ENCODE measurements around the gene DYNC2LI1.
"Not testable (repeated sequence)": the region's sequence is repeated elsewhere in the genome, so short reads cannot be mapped to it uniquely, and the experiment has no call there.

Gene DYNC2LI1

GRCh38 chr2:43773876-43774613 is at the start of gene DYNC2LI1:
Gene DYNC2LI1, plus strand, starts transcription at chr2:43774039. Its CDS starts 100 bp downstream, at chr2:43774139.
- DNase-seq: peak; percentile 89

GRCh38 chr2:43724728-43725526 is 48.9 kb upstream of the DYNC2LI1 start:
- DNase-seq: no peak

GRCh38 chr2:43725711-43726246 is 48.1 kb upstream of the DYNC2LI1 start:
- DNase-seq: no peak

GRCh38 chr2:43726961-43727633 is 46.7 kb upstream of the DYNC2LI1 start:
- not testable (repeated sequence) for DNase-seq

GRCh38 chr2:43727634-43728014 is 46.2 kb upstream of the DYNC2LI1 start:
- no peak for DNase-seq

GRCh38 chr2:43729491-43730174 is 44.2 kb upstream of the DYNC2LI1 start:
- no peak for DNase-seq

GRCh38 chr2:43731211-43731610 is 42.6 kb upstream of the DYNC2LI1 start:
- DNase-seq: no peak

- no peak for DNase-seq
These were observed 37.2 kb upstream of the DYNC2LI1 start for GRCh38 chr2:43736637-43737036.

GRCh38 chr2:43737097-43737854 is 36.6 kb upstream of the DYNC2LI1 start:
- DNase-seq: no peak

- no peak for DNase-seq
These were observed 36.0 kb upstream of the DYNC2LI1 start for GRCh38 chr2:43737855-43738254.

- DNase-seq: no peak
These were observed 35.6 kb upstream of the DYNC2LI1 start for GRCh38 chr2:43738257-43738656.

- no peak for DNase-seq
These were observed 30.1 kb upstream of the DYNC2LI1 start for GRCh38 chr2:43743706-43744105.

- DNase-seq: no peak
These were observed 28.4 kb upstream of the DYNC2LI1 start for GRCh38 chr2:43745457-43745856.

- DNase-seq: no peak
These were observed 25.5 kb upstream of the DYNC2LI1 start for GRCh38 chr2:43748333-43748732.

- no peak for DNase-seq
These were observed 24.3 kb upstream of the DYNC2LI1 start for GRCh38 chr2:43749583-43749982.

- no peak for DNase-seq
These were observed 22.3 kb upstream of the DYNC2LI1 start for GRCh38 chr2:43751476-43751990.

GRCh38 chr2:43752302-43752701 is 21.5 kb upstream of the DYNC2LI1 start:
- no peak for DNase-seq

GRCh38 chr2:43754180-43754579 is 19.7 kb upstream of the DYNC2LI1 start:
- no peak for DNase-seq

GRCh38 chr2:43758739-43759138 is 15.1 kb upstream of the DYNC2LI1 start:
- DNase-seq: no peak

- DNase-seq: no peak
These were observed 14.6 kb upstream of the DYNC2LI1 start for GRCh38 chr2:43759195-43759594.

GRCh38 chr2:43762286-43762685 is 11.6 kb upstream of the DYNC2LI1 start:
- peak; percentile 68 for DNase-seq

- no peak for DNase-seq
These were observed 10.7 kb upstream of the DYNC2LI1 start for GRCh38 chr2:43763091-43763490.

Measured in activated CD4-positive, alpha-beta T cell treated with anti-CD3 and anti-CD28 coated beads, Interleukin-10, Interleukin-2, amounts not matched to agents 100 ng/mL and 50 ng/mL, durations not matched to agents 16 hours and 8 hours (primary cell).